CD4-positive, alpha-beta T cell (primary cell): Measurements from ENCODE around the gene SIDT2. TPM values are rescaled to one million over a fixed set of nuclear protein-coding genes. Genes with fewer than 3 reads are reported as not detected.

Experiments
- ATAC-seq: fragments of 200-7000 bp; cut with Tn5 transposase; one replicate; pipeline ENCODE4 v1.10.0; 2022; ENCODE audit warnings: mild to moderate bottlenecking; ENCODE audit not compliant: poor library complexity
- CTCF ChIA-PET: fragments of 350-600 bp; sonication (Branson Sonifier 250); formaldehyde crosslinking; loops from one replicate; lab custom pipeline; 2021; ENCODE audit warnings: antibody characterized with exemption, inconsistent platforms; lab: Charles Lee
- POLR2A ChIA-PET: fragments of 350-600 bp; sonication (Branson Sonifier 250); formaldehyde crosslinking; loops from one replicate; lab custom pipeline; 2021; ENCODE audit warnings: antibody characterized with exemption, inconsistent platforms; lab: Charles Lee
- DNase-seq, 14 experiments: peaks; one replicate each; pipeline ENCODE4 v3.0.0-alpha.2; 2013 to 2020; ENCODE audit warnings: mixed read lengths in 2 of 14
- H3K27ac ChIP-seq, 2 donors: one replicate each; pipeline versions ENCODE4 v1.5.1 to v1.7.0; 2013; ENCODE audit warnings: low read length in 2 of 2, low read depth in 1 of 2, mild to moderate bottlenecking in 1 of 2
- H3K27me3 ChIP-seq, 2 experiments: 1 replicate in 1 of 2; 2 replicates in 1 of 2; pipeline versions ENCODE4 v1.6.1 to v1.7.0; 2013; ENCODE audit warnings: low read length in 2 of 2, control low read depth in 1 of 2, mild to moderate bottlenecking in 1 of 2, moderate library complexity in 1 of 2; ENCODE audit not compliant: insufficient read depth in 2 of 2, control insufficient read depth in 1 of 2
- H3K36me3 ChIP-seq: one replicate; pipeline ENCODE4 v1.6.1; 2013; ENCODE audit warnings: low read length, control low read depth; ENCODE audit not compliant: insufficient read depth
- H3K4me1 ChIP-seq: one replicate; pipeline ENCODE4 v1.6.1; 2013; ENCODE audit warnings: low read length, control low read depth; ENCODE audit not compliant: insufficient read depth
- H3K4me3 ChIP-seq: one replicate; pipeline ENCODE4 v1.5.1; 2013; ENCODE audit warnings: mild to moderate bottlenecking, low read length, moderate library complexity
- H3K9me3 ChIP-seq, 2 experiments: 1 replicate in 1 of 2; 2 replicates in 1 of 2; pipeline versions ENCODE4 v1.6.1 to v1.7.0; 2013; ENCODE audit warnings: low read length in 2 of 2, mild to moderate bottlenecking in 2 of 2, control low read depth in 1 of 2, moderate library complexity in 1 of 2; ENCODE audit not compliant: control insufficient read depth in 1 of 2, insufficient read depth in 1 of 2
- H3K27ac Mint-ChIP-seq: one replicate; pipeline ENCODE4 v1.8.0; 2020; ENCODE audit warnings: mixed read lengths
- H3K27me3 Mint-ChIP-seq: one replicate; pipeline ENCODE4 v1.8.0; 2021; ENCODE audit warnings: mixed read lengths
- H3K36me3 Mint-ChIP-seq: one replicate; pipeline ENCODE4 v1.8.0; 2021; ENCODE audit warnings: low read depth, mixed read lengths
- H3K4me1 Mint-ChIP-seq: one replicate; pipeline ENCODE4 v1.8.0; 2021; ENCODE audit warnings: low read depth, mixed read lengths
- H3K4me3 Mint-ChIP-seq: one replicate; pipeline ENCODE4 v1.8.0; 2020; ENCODE audit warnings: mild to moderate bottlenecking, mixed read lengths
- H3K9me3 Mint-ChIP-seq: one replicate; pipeline ENCODE4 v1.8.0; 2020; ENCODE audit warnings: mixed read lengths
- CTCF ChIP-seq: fragments of 200-600 bp; IDR thresholded peaks from one replicate; pipeline ENCODE4 v1.8.0; 2022; ENCODE audit warnings: antibody characterized with exemption, mild to moderate bottlenecking
- intact Hi-C, 2 experiments: fragments of 100-400 bp; cut with DNase I in 1 of 2; cut with micrococcal nuclease in 1 of 2; formaldehyde crosslinking; loops; one replicate each; pipeline versions ENCODE4 v1.15.1 to v1.9.0; 2023 to 2025; cut with DNase I, micrococcal nuclease
- total RNA-seq, 174 experiments: library from RNA in 2 of 174; stranded (reverse) in 2 of 174; gene quantifications; one replicate each; pipeline ENCODE4 v1.2.3 and lab custom pipeline; 2021 to 2026

Gene SIDT2
- total RNA-seq, 2 experiments from 2014 or later, result 197 to 200 TPM

GRCh38 chr11:117188620-117189081 is 10.1 kb downstream of the SIDT2 start:
- H3K4me3 ChIP-seq, result no peak overlapping the region
- TF ChIP-seq CTCF, result no peak
- H3K4me1 ChIP-seq, result peaks cover 2% of the 10 kb centered on the region
- ATAC-seq (no peak), DNase-seq (peak in 1 of 14 experiments; percentile 28)
- H3K27ac Mint-ChIP-seq, result no peak overlapping the region
- POLR2A ChIA-PET, result interaction anchor here (0.6 to 1.1 kb wide), 2 partner anchors 9 to 11 kb away, joined by 3 to 4 read pairs; partner anchors contain the start of gene TAGLN
- no peak overlapping the region for H3K27ac ChIP-seq
- H3K4me3 Mint-ChIP-seq, result no peak overlapping the region
- no peaks in the 10 kb centered on the region for H3K4me1 Mint-ChIP-seq
- peaks cover 39% of the 10 kb centered on the region for H3K36me3 Mint-ChIP-seq
- intact Hi-C loops, result no loop called here
- no peaks in the 10 kb centered on the region for H3K9me3 Mint-ChIP-seq
- no peaks in the 10 kb centered on the region for H3K27me3 Mint-ChIP-seq
- H3K9me3 ChIP-seq, result no peaks in the 10 kb centered on the region
- CTCF ChIA-PET, result no interaction called here
- H3K36me3 ChIP-seq, result peaks cover 38% of the 10 kb centered on the region
- H3K27me3 ChIP-seq, result no peaks in the 10 kb centered on the region

- H3K36me3 Mint-ChIP-seq, result peaks cover 34% of the 10 kb centered on the region
- peak in 3 of 14 experiments; percentile 28 to 67 (median 61) for DNase-seq
- no peaks in the 10 kb centered on the region for H3K27me3 ChIP-seq
- no peaks in the 10 kb centered on the region for H3K9me3 ChIP-seq
- ChIA-PET POLR2A (no interaction called here), CTCF (no interaction called here)
- TF ChIP-seq CTCF, result no peak
- no peak overlapping the region for H3K4me3 ChIP-seq
- no peaks in the 10 kb centered on the region for H3K9me3 Mint-ChIP-seq
- H3K4me3 Mint-ChIP-seq, result no peak overlapping the region
- no peak for ATAC-seq
- H3K4me1 ChIP-seq, result peaks cover 2% of the 10 kb centered on the region
- peaks cover 34% of the 10 kb centered on the region for H3K36me3 ChIP-seq
- no peak overlapping the region for H3K27ac Mint-ChIP-seq
- H3K27ac ChIP-seq, result no peak overlapping the region
- intact Hi-C loops, result no loop called here
- H3K4me1 Mint-ChIP-seq, result no peaks in the 10 kb centered on the region
- no peaks in the 10 kb centered on the region for H3K27me3 Mint-ChIP-seq
Measured at GRCh38 chr11:117189191-117189940, 10.8 kb downstream of the SIDT2 start.

- H3K27me3 Mint-ChIP-seq, result no peaks in the 10 kb centered on the region
- Histone ChIP-seq H3K4me1 (peaks cover 2% of the 10 kb centered on the region), H3K9me3 (no peaks in the 10 kb centered on the region), H3K27ac (no peak overlapping the region), H3K36me3 (peaks cover 34% of the 10 kb centered on the region), H3K27me3 (no peaks in the 10 kb centered on the region), H3K4me3 (no peak overlapping the region)
- intact Hi-C loops, result no loop called here
- DNase-seq, result peak in 1 of 14 experiments; percentile 28
- ChIA-PET POLR2A (no interaction called here), CTCF (no interaction called here)
- H3K36me3 Mint-ChIP-seq, result peaks cover 32% of the 10 kb centered on the region
- peaks cover 1% of the 10 kb centered on the region for H3K4me1 Mint-ChIP-seq
- H3K9me3 Mint-ChIP-seq, result no peaks in the 10 kb centered on the region
- no peak for TF ChIP-seq CTCF
- H3K27ac Mint-ChIP-seq, result no peak overlapping the region
- no peak overlapping the region for H3K4me3 Mint-ChIP-seq
- ATAC-seq, result no peak
Measured at GRCh38 chr11:117189941-117190544, 11.5 kb downstream of the SIDT2 start.
